H1 (cell line): ENCODE data around the gene ARTN. TPM values are rescaled to one million over a fixed set of nuclear protein-coding genes. Genes with fewer than 3 reads are reported as not detected.

ENCODE experiments used
- CHD1 ChIP-seq: IDR thresholded peaks from 2 replicates; pipeline ENCODE4 v1.6.1; 2012; ENCODE audit warnings: low read depth, low read length, improper control_type of control experiment
- KDM4A ChIP-seq: IDR thresholded peaks from one replicate; pipeline ENCODE4 v1.7.1; 2012; ENCODE audit warnings: low read depth, mild to moderate bottlenecking, moderate library complexity, low read length, inconsistent platforms; ENCODE audit not compliant: severe bottlenecking
- POLR2AphosphoS5 ChIP-seq: IDR thresholded peaks from 2 replicates; pipeline ENCODE4 v1.6.1; 2011; ENCODE audit warnings: low read depth, low read length
- RBBP5 ChIP-seq: IDR thresholded peaks from 2 replicates; pipeline ENCODE4 v1.7.1; 2012; ENCODE audit warnings: low read depth, mild to moderate bottlenecking, inconsistent platforms, low read length, moderate library complexity, borderline replicate concordance
- RFX5 ChIP-seq: IDR thresholded peaks from 2 replicates; pipeline ENCODE4 v1.6.1; 2011; ENCODE audit warnings: low read depth, low read length, improper control_type of control experiment, borderline replicate concordance
- polyA plus RNA-seq, 7 experiments: library from polyadenylated mRNA; depleted of rRNA in 3 of 7; stranded (reverse) in 5 of 7; unstranded in 2 of 7; fragments of >200 nt in 5 of 7; fragments of 200-250 nt in 2 of 7; gene quantifications; 1 replicate in 5 of 7; 2 replicates in 1 of 7; 4 replicates in 1 of 7; pipeline versions ENCODE4 v1.2.1 to v1.2.3, GENCODE V29; 2011 to 2013; ENCODE audit warnings: missing spikeins in 2 of 7, mixed read lengths in 2 of 7
- total RNA-seq: library from RNA; stranded (reverse); fragmentation: NEBNext Ultra II Directional; extraction: Animal tissue kit (Norgen Biotek cat#: 25700); gene quantifications from 2 replicates; pipeline ENCODE4 v1.2.1, GENCODE V29; 2021
- TF ChIP-seq, protein P1 (sequence below): fragments of 300-600 bp; sonication (generic); IDR thresholded peaks from 2 replicates; pipeline ENCODE4 v1.7.1; 2012; ENCODE audit warnings: low read length, moderate library complexity, mild to moderate bottlenecking, inconsistent platforms; ENCODE audit not compliant: insufficient replicate concordance
- TF ChIP-seq, protein P2 (sequence below): IDR thresholded peaks from 2 replicates; pipeline ENCODE4 v1.6.1; 2012; ENCODE audit warnings: inconsistent platforms
- TF ChIP-seq, protein P3 (sequence below), 3 experiments: IDR thresholded peaks; 1 replicate in 2 of 3; 2 replicates in 1 of 3; pipeline versions ENCODE4 v1.5.1 to v1.6.1; 2011; ENCODE audit warnings: low read length in 3 of 3, mild to moderate bottlenecking in 3 of 3, inconsistent platforms in 2 of 3, low read depth in 1 of 3, moderate library complexity in 1 of 3; ENCODE audit not compliant: insufficient read depth in 1 of 3; ENCODE audit errors: control extremely low read depth in 1 of 3

Gene ARTN
- total and polyA plus RNA-seq, 2 of the 8 experiments (the other 6 are each of a cell fraction or from before 2014, with no cell fraction given): 13.5 to 22.7 TPM

DNA sequence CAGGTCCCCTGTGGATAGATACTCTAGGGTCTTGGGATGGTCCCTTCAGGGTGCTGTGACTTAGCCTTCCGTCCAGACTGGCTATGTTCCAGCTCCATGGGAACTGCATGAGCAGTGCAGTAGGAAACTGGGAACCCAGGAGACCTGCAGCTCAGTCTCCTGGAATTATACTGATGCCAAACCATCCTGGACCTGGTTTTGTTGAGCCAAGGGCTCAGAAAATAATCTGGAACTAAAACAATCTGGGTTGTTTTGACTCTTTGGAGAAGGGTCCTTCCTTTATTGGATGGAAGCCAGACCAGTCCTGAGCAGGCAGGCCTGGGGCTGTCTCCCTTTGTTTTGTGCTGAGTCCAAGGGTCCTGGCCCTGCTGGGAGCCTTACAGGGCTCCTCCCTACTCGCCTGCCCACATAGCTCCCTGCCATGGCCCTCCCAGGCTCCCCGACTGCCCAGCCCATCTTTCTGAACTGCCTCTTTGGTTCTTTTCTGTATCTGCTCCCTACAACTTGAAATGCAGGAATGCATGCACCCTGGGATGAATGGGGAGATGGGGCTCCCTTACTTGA lies 14.4 kb downstream of the ARTN start (continued):
- TF ChIP-seq, protein P1, sequence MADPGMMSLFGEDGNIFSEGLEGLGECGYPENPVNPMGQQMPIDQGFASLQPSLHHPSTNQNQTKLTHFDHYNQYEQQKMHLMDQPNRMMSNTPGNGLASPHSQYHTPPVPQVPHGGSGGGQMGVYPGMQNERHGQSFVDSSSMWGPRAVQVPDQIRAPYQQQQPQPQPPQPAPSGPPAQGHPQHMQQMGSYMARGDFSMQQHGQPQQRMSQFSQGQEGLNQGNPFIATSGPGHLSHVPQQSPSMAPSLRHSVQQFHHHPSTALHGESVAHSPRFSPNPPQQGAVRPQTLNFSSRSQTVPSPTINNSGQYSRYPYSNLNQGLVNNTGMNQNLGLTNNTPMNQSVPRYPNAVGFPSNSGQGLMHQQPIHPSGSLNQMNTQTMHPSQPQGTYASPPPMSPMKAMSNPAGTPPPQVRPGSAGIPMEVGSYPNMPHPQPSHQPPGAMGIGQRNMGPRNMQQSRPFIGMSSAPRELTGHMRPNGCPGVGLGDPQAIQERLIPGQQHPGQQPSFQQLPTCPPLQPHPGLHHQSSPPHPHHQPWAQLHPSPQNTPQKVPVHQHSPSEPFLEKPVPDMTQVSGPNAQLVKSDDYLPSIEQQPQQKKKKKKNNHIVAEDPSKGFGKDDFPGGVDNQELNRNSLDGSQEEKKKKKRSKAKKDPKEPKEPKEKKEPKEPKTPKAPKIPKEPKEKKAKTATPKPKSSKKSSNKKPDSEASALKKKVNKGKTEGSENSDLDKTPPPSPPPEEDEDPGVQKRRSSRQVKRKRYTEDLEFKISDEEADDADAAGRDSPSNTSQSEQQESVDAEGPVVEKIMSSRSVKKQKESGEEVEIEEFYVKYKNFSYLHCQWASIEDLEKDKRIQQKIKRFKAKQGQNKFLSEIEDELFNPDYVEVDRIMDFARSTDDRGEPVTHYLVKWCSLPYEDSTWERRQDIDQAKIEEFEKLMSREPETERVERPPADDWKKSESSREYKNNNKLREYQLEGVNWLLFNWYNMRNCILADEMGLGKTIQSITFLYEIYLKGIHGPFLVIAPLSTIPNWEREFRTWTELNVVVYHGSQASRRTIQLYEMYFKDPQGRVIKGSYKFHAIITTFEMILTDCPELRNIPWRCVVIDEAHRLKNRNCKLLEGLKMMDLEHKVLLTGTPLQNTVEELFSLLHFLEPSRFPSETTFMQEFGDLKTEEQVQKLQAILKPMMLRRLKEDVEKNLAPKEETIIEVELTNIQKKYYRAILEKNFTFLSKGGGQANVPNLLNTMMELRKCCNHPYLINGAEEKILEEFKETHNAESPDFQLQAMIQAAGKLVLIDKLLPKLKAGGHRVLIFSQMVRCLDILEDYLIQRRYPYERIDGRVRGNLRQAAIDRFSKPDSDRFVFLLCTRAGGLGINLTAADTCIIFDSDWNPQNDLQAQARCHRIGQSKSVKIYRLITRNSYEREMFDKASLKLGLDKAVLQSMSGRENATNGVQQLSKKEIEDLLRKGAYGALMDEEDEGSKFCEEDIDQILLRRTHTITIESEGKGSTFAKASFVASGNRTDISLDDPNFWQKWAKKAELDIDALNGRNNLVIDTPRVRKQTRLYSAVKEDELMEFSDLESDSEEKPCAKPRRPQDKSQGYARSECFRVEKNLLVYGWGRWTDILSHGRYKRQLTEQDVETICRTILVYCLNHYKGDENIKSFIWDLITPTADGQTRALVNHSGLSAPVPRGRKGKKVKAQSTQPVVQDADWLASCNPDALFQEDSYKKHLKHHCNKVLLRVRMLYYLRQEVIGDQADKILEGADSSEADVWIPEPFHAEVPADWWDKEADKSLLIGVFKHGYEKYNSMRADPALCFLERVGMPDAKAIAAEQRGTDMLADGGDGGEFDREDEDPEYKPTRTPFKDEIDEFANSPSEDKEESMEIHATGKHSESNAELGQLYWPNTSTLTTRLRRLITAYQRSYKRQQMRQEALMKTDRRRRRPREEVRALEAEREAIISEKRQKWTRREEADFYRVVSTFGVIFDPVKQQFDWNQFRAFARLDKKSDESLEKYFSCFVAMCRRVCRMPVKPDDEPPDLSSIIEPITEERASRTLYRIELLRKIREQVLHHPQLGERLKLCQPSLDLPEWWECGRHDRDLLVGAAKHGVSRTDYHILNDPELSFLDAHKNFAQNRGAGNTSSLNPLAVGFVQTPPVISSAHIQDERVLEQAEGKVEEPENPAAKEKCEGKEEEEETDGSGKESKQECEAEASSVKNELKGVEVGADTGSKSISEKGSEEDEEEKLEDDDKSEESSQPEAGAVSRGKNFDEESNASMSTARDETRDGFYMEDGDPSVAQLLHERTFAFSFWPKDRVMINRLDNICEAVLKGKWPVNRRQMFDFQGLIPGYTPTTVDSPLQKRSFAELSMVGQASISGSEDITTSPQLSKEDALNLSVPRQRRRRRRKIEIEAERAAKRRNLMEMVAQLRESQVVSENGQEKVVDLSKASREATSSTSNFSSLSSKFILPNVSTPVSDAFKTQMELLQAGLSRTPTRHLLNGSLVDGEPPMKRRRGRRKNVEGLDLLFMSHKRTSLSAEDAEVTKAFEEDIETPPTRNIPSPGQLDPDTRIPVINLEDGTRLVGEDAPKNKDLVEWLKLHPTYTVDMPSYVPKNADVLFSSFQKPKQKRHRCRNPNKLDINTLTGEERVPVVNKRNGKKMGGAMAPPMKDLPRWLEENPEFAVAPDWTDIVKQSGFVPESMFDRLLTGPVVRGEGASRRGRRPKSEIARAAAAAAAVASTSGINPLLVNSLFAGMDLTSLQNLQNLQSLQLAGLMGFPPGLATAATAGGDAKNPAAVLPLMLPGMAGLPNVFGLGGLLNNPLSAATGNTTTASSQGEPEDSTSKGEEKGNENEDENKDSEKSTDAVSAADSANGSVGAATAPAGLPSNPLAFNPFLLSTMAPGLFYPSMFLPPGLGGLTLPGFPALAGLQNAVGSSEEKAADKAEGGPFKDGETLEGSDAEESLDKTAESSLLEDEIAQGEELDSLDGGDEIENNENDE: no peak
- TF ChIP-seq KDM4A: no peak
- TF ChIP-seq CHD1: no peak
- TF ChIP-seq RFX5: no peak
- TF ChIP-seq POLR2AphosphoS5: no peak
- TF ChIP-seq RBBP5: no peak
- TF ChIP-seq, protein P2, sequence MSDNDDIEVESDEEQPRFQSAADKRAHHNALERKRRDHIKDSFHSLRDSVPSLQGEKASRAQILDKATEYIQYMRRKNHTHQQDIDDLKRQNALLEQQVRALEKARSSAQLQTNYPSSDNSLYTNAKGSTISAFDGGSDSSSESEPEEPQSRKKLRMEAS: no peak
- TF ChIP-seq, protein P3, sequence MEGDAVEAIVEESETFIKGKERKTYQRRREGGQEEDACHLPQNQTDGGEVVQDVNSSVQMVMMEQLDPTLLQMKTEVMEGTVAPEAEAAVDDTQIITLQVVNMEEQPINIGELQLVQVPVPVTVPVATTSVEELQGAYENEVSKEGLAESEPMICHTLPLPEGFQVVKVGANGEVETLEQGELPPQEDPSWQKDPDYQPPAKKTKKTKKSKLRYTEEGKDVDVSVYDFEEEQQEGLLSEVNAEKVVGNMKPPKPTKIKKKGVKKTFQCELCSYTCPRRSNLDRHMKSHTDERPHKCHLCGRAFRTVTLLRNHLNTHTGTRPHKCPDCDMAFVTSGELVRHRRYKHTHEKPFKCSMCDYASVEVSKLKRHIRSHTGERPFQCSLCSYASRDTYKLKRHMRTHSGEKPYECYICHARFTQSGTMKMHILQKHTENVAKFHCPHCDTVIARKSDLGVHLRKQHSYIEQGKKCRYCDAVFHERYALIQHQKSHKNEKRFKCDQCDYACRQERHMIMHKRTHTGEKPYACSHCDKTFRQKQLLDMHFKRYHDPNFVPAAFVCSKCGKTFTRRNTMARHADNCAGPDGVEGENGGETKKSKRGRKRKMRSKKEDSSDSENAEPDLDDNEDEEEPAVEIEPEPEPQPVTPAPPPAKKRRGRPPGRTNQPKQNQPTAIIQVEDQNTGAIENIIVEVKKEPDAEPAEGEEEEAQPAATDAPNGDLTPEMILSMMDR (IDR thresholded peaks at IDR 0.05; ENCODE audit: control extremely low read depth in 1 of 3, insufficient read depth in 1 of 3, low read depth in 1 of 3, low read length in 3 of 3): no peak
